Activated CD4-positive, alpha-beta T cell treated with anti-CD3 and anti-CD28 coated beads for 36 hours (primary cell): ENCODE results near the gene FBXL14. TPM values are rescaled to one million over a fixed set of nuclear protein-coding genes. Genes with fewer than 3 reads are reported as not detected.

ENCODE experiments used
- ATAC-seq: fragments of 200-7000 bp; cut with Tn5 transposase; one replicate; pipeline ENCODE4 v1.10.0; 2021; ENCODE audit warnings: mild to moderate bottlenecking, moderate library complexity
- CTCF ChIA-PET: fragments of 350-600 bp; sonication (Branson Sonifier 250); formaldehyde crosslinking; loops from one replicate; lab custom pipeline; 2021; ENCODE audit warnings: antibody characterized with exemption; lab: Charles Lee
- POLR2A ChIA-PET: fragments of 350-600 bp; sonication (Branson Sonifier 250); formaldehyde crosslinking; loops from one replicate; lab custom pipeline; 2021; ENCODE audit warnings: antibody characterized with exemption, inconsistent platforms; lab: Charles Lee
- DNase-seq: peaks from one replicate; pipeline ENCODE4 v3.0.0-alpha.2; 2020
- H3K27ac Mint-ChIP-seq: one replicate; pipeline ENCODE4 v1.8.0; 2021; ENCODE audit warnings: mixed read lengths
- H3K27me3 Mint-ChIP-seq: one replicate; pipeline ENCODE4 v1.8.0; 2021; ENCODE audit warnings: mixed read lengths
- H3K36me3 Mint-ChIP-seq: one replicate; pipeline ENCODE4 v1.8.0; 2021; ENCODE audit warnings: low read depth, mixed read lengths
- H3K4me1 Mint-ChIP-seq: one replicate; pipeline ENCODE4 v1.8.0; 2021; ENCODE audit warnings: mixed read lengths
- H3K4me3 Mint-ChIP-seq: one replicate; pipeline ENCODE4 v1.8.0; 2021; ENCODE audit warnings: mild to moderate bottlenecking, moderate library complexity, mixed read lengths
- H3K9me3 Mint-ChIP-seq: one replicate; pipeline ENCODE4 v1.8.0; 2021; ENCODE audit warnings: low read depth, mixed read lengths
- intact Hi-C, 2 experiments: fragments of 100-400 bp; cut with DNase I in 1 of 2; cut with micrococcal nuclease in 1 of 2; formaldehyde crosslinking; loops; one replicate each; pipeline versions ENCODE4 v1.14.2 to v1.15.1; 2022 to 2024; cut with DNase I, micrococcal nuclease
- total RNA-seq, 2 experiments: library from RNA; stranded (reverse); gene quantifications; one replicate each; pipeline ENCODE4 v1.2.3, GENCODE V29; 2021

The FBXL14 gene
- total RNA-seq, 2 experiments from 2014 or later: 17.0 to 17.8 TPM

DNA sequence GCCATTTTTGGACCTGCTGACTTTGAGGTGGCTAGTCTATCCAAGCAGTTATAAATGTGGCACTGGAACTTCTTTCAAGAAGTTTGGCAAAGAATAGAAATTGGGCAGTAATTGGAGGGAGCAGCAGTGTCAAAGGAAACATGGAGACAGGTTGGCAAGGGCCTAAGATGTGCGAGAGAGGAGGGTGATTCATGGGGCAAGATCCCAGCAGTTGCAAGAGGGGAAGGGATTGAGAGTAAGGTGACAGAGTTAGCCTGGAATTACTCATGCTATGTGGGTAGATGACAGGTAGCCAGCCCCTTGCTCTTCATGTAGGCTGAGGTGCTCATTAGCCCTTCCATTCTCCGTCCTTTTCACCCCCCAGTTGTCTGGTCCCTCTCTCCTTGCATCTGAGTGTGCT lies 42.2 kb downstream of the FBXL14 start:
- DNase-seq (no peak), ATAC-seq (peak; percentile 24)
- H3K4me1 Mint-ChIP-seq: peaks cover 15% of the 10 kb centered on the region
- intact Hi-C loops: no loop called here
- ChIA-PET CTCF (no interaction called here), POLR2A (no interaction called here)
- H3K27ac Mint-ChIP-seq: no peak overlapping the region
- H3K9me3 Mint-ChIP-seq: peaks cover 11% of the 10 kb centered on the region
- no peaks in the 10 kb centered on the region for H3K36me3 Mint-ChIP-seq
- H3K27me3 Mint-ChIP-seq: peaks cover 6% of the 10 kb centered on the region
- H3K4me3 Mint-ChIP-seq: no peak overlapping the region

DNA sequence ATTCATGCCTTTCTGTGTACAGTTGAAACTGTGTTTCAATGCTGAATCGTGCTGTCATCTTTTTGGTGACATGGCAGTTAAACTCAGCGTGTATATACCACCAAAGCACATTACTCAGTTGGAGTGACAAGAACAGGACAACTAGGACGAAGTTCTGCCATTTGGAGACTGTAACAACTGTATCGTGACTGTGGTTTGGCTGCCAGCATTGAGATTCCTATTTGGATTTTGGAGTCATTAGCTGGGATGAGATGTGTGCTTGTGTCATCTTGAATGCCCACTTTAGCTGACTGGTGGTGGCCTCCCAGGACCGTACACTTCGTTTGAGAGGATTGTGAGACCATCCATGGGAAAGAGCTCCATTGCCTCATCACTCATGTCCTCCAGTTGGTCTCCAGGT lies 42.9 kb downstream of the FBXL14 start:
- DNase-seq: no peak
- H3K4me3 Mint-ChIP-seq: no peak overlapping the region
- ChIA-PET CTCF (no interaction called here), POLR2A (no interaction called here)
- no peak for ATAC-seq
- intact Hi-C loops: no loop called here
- peaks cover 15% of the 10 kb centered on the region for H3K4me1 Mint-ChIP-seq
- H3K27me3 Mint-ChIP-seq: peaks cover 3% of the 10 kb centered on the region
- H3K9me3 Mint-ChIP-seq: peaks cover 11% of the 10 kb centered on the region
- no peaks in the 10 kb centered on the region for H3K36me3 Mint-ChIP-seq
- H3K27ac Mint-ChIP-seq: peak overlapping the region; percentile 31

DNA sequence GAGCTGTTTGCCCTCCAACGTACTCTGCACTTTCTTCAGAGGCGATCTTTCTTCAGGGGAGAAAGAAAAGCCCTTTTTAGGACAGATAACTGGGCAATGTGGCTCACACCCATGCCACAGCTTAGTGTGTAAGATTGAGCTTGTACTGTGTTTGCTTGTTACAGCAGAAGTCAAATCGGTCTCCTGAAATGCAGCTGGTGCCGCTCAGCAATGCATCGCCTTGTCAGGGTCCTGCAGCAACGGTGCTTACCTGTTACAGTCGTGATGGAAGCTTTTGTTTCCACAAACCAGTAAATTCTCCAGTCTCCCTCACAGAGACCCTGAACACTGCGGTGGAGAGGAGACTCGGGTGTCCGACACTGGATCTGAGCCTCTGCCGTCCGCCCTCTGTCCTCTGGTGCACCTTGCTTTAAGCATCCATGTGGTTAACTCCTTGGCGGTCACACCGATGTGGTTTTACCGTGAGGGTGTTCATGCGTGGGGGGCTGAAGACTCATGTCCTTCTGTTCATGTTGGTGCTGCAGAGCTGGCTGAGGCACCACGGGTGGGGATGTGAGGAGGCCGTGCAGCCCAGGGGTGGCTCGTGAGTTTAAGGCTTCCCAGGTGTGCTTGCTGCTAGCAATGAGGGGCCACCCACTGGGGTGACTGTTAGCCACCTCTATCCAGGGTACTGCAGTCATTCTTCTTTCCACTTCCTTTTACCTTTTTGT lies 47.3 kb downstream of the FBXL14 start:
- ATAC-seq (no peak), DNase-seq (no peak)
- ChIA-PET CTCF (interaction anchor here (0.6 kb wide), 1 partner anchor 503 kb away, joined by 3 read pairs; no protein-coding TSS in a partner anchor), POLR2A (no interaction called here)
- no peak overlapping the region for H3K27ac Mint-ChIP-seq
- peaks cover 11% of the 10 kb centered on the region for H3K9me3 Mint-ChIP-seq
- no peak overlapping the region for H3K4me3 Mint-ChIP-seq
- no peaks in the 10 kb centered on the region for H3K36me3 Mint-ChIP-seq
- no peaks in the 10 kb centered on the region for H3K4me1 Mint-ChIP-seq
- H3K27me3 Mint-ChIP-seq: peaks cover 22% of the 10 kb centered on the region
- intact Hi-C loops: no loop called here

DNA sequence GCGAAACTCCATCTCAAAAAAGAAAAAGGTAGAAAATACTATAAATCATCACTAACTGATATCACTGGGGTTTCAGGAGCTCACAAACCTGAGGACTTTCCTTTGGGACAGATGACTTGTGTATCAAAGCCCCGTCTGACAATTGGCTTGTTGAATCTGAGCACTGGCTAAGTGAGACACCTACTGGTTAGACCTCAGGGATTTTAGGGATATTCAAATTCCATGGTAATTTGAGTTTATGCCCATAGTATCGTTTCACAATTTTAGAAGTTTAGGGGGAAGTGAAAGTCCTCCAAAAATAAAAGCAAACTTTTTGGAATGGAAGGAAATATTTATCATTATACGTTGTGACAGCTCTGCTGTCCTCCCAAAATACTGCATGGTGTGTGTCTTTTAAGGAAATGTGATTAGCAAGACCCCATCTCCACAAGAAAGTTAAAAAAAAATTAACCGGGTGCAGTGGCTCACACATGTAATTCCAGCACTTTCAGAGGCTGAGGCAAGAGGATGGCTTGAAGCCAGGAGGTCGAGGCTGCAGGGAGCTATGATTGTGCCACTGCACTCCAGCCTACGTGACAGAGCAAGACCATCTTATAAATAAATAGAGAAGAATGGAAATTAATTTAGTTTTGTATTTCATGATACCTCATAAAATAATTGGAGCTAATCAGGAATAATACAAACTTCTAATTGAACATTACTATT lies 49.2 kb downstream of the FBXL14 start:
- peaks cover 29% of the 10 kb centered on the region for H3K27me3 Mint-ChIP-seq

DNA sequence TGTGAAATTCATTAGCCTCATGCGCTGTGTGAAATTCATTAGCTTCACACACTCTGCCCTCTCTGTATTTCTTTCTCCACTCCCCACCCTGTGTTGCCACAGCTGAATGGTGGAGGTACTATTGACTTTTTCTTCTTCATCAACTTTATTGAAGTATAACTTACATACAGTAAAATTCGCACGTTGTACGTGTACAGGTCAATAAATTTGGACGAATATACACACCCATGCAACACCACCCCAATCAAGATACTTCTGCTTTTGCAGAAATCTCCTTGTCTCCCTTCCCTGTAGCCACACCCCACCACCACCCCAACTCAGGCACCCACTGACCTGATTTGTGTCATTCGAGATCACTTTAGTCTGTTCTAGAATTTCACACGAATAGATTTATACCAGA lies 51.8 kb downstream of the FBXL14 start:
- ATAC-seq: no peak
- CTCF ChIA-PET: interaction anchor here (0.6 to 1.0 kb wide), 2 partner anchors 41 to 608 kb away, joined by 3 read pairs; no protein-coding TSS in a partner anchor
- H3K27me3 Mint-ChIP-seq: peaks cover 48% of the 10 kb centered on the region
- no peak overlapping the region for H3K4me3 Mint-ChIP-seq
- H3K27ac Mint-ChIP-seq: no peak overlapping the region
- H3K4me1 Mint-ChIP-seq: no peaks in the 10 kb centered on the region
- POLR2A ChIA-PET: no interaction called here
- intact Hi-C loops: no loop called here
- no peak for DNase-seq
- H3K9me3 Mint-ChIP-seq: no peaks in the 10 kb centered on the region
- H3K36me3 Mint-ChIP-seq: no peaks in the 10 kb centered on the region

More for the DNA sequence above, 49.2 kb downstream of the FBXL14 start:
- no peaks in the 10 kb centered on the region for H3K9me3 Mint-ChIP-seq
- H3K4me3 Mint-ChIP-seq: no peak overlapping the region
- no peaks in the 10 kb centered on the region for H3K36me3 Mint-ChIP-seq
- no peak for ATAC-seq
- intact Hi-C loops: no loop called here
- POLR2A ChIA-PET: interaction anchor here (0.6 to 1.0 kb wide), 2 partner anchors 24 to 38 kb away, joined by 3 to 7 read pairs; no protein-coding TSS in a partner anchor
- CTCF ChIA-PET: interaction anchor here (0.7 to 2.3 kb wide), 4 partner anchors 12 to 427 kb away, joined by 3 to 10 read pairs (median 5); no protein-coding TSS in a partner anchor
- DNase-seq: no peak
- no peak overlapping the region for H3K27ac Mint-ChIP-seq
- H3K4me1 Mint-ChIP-seq: no peaks in the 10 kb centered on the region

DNA sequence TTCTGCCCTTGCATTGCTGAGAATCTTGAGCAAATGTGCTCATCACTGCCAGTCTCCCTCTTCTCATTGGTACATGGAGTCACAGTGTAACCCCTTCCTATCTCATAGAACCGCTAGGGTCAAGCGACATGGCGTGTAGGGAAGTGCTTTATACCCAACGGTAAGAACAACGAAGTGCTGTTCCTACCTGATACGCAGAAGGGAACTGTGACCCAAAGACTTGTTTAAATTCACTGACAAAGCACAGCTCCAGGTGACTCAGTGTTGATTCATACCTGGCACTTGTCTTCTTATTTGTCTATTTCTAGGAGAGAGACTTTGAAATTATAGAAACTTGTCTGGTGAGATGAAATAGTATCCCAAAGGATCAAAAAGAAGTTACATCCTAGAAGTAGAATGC lies 53.7 kb downstream of the FBXL14 start:
- peaks cover 60% of the 10 kb centered on the region for H3K27me3 Mint-ChIP-seq
- ChIA-PET POLR2A (no interaction called here), CTCF (interaction anchor here (0.7 to 1.9 kb wide), 2 partner anchors 422 to 718 kb away, joined by 3 to 6 read pairs; no protein-coding TSS in a partner anchor)
- H3K9me3 Mint-ChIP-seq: no peaks in the 10 kb centered on the region
- intact Hi-C loops: no loop called here
- no peaks in the 10 kb centered on the region for H3K4me1 Mint-ChIP-seq
- no peaks in the 10 kb centered on the region for H3K36me3 Mint-ChIP-seq
- no peak overlapping the region for H3K4me3 Mint-ChIP-seq
- H3K27ac Mint-ChIP-seq: no peak overlapping the region
- DNase-seq: no peak
- ATAC-seq: no peak

DNA sequence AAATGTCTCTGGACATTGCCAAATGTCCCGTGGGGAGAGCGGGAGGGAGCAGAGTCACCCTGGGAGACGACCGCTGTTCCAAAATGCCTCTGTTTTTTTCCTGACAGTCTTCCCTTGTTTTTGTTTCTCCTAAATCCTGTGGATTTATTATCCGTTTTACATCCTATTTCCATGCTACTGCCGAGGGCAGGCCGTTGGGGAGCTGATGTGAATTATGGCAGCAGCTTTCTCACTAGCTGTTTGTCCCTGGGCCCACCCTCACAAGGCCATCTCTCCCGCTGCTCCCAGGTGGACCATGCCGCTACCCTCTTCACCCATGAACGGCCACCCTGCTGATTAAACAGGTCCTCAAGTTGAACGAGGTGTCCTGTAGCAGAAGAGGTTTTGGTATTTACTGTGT lies 55.2 kb downstream of the FBXL14 start:
- no peak for DNase-seq
- intact Hi-C loops: no loop called here
- Mint-ChIP-seq H3K4me1 (peaks cover 4% of the 10 kb centered on the region), H3K4me3 (no peak overlapping the region), H3K27ac (no peak overlapping the region), H3K27me3 (peaks cover 58% of the 10 kb centered on the region), H3K9me3 (no peaks in the 10 kb centered on the region), H3K36me3 (no peaks in the 10 kb centered on the region)
- POLR2A ChIA-PET: no interaction called here
- ATAC-seq: no peak
- CTCF ChIA-PET: no interaction called here

DNA sequence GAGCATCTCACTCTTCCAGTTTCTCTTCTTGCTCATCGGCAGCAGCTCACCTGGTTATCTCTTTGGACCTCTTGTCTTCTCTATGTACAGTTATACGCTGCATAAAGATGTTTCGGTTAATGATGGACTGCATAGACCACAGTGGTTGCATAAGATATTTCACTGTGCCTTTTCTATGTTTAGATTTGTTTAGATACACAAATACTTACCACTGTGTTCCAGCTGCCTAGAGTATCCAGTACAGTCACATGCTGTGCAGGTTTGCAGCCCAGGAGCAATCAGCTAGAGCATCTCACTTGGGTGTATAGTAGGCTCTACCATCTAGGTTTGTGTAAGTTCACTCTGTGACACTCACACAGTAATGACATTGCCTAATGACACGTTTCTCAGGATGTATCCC lies 57.6 kb downstream of the FBXL14 start:
- Mint-ChIP-seq H3K36me3 (no peaks in the 10 kb centered on the region), H3K27ac (no peak overlapping the region), H3K27me3 (peaks cover 67% of the 10 kb centered on the region), H3K4me1 (peaks cover 27% of the 10 kb centered on the region), H3K4me3 (no peak overlapping the region), H3K9me3 (no peaks in the 10 kb centered on the region)
- DNase-seq (no peak), ATAC-seq (no peak)
- ChIA-PET POLR2A (no interaction called here), CTCF (interaction anchor here (1.0 kb wide), 1 partner anchor 46 kb away, joined by 4 read pairs; no protein-coding TSS in a partner anchor)
- intact Hi-C loops: no loop called here

DNA sequence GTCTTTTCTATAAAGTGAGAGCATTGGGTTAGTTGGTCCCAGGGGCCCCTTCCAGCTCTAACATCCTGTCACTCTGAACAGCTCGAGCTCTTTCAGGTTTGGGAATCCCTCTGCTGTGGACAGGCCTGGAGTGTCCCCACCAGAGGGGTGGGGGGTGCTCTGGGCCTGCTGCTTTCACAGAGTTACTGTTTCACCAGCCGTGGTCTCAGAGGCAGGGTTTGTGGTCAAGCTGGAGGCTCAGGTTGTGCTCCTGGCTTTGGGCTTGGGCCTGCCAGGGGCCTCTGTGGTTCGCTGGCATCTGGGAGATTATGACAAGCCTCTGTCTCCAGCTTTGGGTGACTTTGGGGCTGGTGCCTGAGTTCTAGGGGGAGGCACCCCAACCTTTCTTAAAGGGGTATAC lies 59.6 kb downstream of the FBXL14 start:
- intact Hi-C loops: loop anchor here in 1 of 2 experiments (5.0 kb wide), 1 partner anchor 58 kb away; the partner anchor contains the start of gene FBXL14
- Mint-ChIP-seq H3K4me1 (peaks cover 29% of the 10 kb centered on the region), H3K4me3 (no peak overlapping the region), H3K27ac (no peak overlapping the region), H3K27me3 (peaks cover 58% of the 10 kb centered on the region), H3K9me3 (no peaks in the 10 kb centered on the region), H3K36me3 (no peaks in the 10 kb centered on the region)
- DNase-seq (no peak), ATAC-seq (no peak)
- ChIA-PET POLR2A (interaction anchor here (0.5 kb wide), 1 partner anchor 316 kb away, joined by 3 read pairs; no protein-coding TSS in a partner anchor), CTCF (interaction anchor here (1.1 kb wide), 1 partner anchor 56 kb away, joined by 3 read pairs; no protein-coding TSS in a partner anchor)

DNA sequence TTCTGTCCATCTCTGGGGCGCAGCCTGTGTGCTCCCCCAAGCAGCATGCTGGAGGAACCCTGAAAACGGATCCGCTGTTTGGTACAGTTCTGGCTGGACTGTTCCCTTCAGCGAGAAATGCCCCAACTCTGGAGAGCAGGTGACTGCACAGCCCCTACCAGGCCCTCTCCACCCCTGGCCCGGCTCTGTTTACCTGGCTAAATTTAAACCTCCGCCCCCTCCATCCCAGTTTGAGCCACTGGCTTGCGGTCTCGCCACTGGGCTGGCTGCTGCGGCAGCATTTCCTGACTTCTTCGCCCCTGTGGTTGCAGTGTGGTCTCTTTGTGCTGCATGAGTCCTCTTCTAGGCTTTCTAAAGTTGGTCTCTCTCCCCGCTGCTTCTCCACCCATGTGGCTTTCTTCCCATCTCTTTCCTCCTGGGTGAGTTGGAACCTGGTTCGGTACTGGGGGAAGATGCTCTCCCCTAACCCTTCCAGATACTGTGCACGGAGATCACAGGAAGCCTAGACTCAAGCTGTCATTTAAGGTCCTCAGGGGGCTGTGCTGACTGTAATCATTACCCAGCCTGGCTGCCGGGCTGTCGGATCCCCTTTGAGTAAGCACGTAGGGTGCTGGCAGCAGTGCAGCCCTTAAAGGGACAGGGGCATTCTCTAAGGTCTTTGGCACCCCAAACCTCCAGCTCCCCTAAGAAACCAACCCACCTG lies 60.6 kb downstream of the FBXL14 start:
- POLR2A ChIA-PET: no interaction called here
- H3K4me1 Mint-ChIP-seq: peaks cover 32% of the 10 kb centered on the region

DNA sequence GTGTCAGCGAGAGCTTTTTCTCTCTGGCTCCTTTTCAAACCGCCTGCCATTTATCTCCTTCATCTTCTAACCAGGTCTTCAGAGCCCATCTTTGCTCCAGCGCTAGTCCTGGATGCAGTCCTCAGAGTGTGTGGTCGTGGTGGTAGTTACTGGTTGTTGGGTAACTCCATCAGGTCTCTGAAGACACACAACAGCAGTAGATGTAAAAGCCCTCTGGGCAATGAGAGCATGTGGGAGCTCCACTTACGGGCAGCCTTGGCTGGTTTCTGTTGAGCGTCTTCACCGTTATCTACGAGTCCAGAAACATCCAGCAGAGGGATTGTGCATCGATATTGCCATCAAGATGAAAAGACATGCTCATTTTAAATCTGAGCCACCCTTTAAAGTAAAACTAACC lies 61.2 kb downstream of the FBXL14 start:
- Mint-ChIP-seq H3K27me3 (peaks cover 59% of the 10 kb centered on the region), H3K27ac (no peak overlapping the region), H3K9me3 (no peaks in the 10 kb centered on the region), H3K36me3 (no peaks in the 10 kb centered on the region), H3K4me1 (peaks cover 32% of the 10 kb centered on the region), H3K4me3 (peak overlapping the region; percentile 50)
- peak; percentile 6 for ATAC-seq
- DNase-seq: peak; percentile 27
- ChIA-PET POLR2A (interaction anchor here (0.6 kb wide), 1 partner anchor 842 kb away, joined by 4 read pairs; no protein-coding TSS in a partner anchor), CTCF (interaction anchor here (1.2 to 2.2 kb wide), 3 partner anchors 11 to 415 kb away, joined by 3 to 10 read pairs (median 5); no protein-coding TSS in a partner anchor)
- intact Hi-C loops: loop anchor here (1.0 to 5.0 kb wide), 3 partner anchors 21 to 418 kb away; partner anchors contain the start of gene FBXL14 (in 1 of the 2)

More for the DNA sequence above, 60.6 kb downstream of the FBXL14 start:
- peaks cover 60% of the 10 kb centered on the region for H3K27me3 Mint-ChIP-seq
- no peaks in the 10 kb centered on the region for H3K36me3 Mint-ChIP-seq
- CTCF ChIA-PET: interaction anchor here (0.7 to 2.2 kb wide), 4 partner anchors 11 to 416 kb away, joined by 3 to 10 read pairs (median 4); no protein-coding TSS in a partner anchor
- DNase-seq: peak; percentile 77
- no peak overlapping the region for H3K27ac Mint-ChIP-seq
- peak overlapping the region; percentile 50 for H3K4me3 Mint-ChIP-seq
- ATAC-seq: peak; percentile 85
- no peaks in the 10 kb centered on the region for H3K9me3 Mint-ChIP-seq
- intact Hi-C loops: loop anchor here (1.0 to 5.0 kb wide), 3 partner anchors 21 to 419 kb away; partner anchors contain the start of gene FBXL14 (in 1 of the 2)
